ENCODE data around the gene PHLDB1.

PHLDB1 gene

DNA sequence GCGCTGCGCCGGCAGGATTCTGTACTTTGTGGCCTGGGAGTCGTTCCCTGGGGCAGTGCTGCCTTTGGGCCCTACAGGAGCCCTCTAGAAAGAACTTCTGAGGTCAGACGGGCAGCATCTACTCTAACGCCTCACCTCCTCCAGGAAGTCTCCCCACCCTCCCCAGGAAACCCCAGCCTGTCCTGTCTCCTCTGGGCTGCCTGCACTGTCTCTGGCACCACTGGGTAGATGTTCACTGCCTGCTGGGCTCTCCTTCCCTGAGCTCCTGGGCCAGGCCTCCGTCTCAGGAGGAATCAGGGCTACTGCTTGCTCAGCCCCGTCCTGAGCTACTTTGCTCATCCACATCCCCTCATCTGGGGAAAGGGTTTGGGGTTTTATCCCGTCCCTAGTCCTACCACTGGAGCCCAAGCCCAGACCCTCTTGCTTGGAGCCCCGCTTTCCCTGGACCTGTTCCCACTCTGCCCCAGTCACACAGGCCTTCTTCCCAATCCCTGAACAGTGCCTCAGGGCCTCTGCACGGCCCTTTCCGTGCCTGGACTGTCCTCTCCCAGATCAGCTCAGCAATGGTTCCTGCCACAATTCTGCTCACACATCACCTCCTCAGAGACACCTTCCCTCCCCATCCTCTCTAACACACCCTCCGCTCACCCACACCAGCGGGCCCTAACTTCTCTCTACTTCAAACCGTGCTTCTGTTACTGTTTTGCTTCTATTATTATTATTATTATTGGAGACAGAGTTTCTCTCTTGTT is 83.3 kb downstream of the PHLDB1 start:
- H3K27ac ChIP-seq: peak overlapping the region; percentile 71 to 90
- no peak for DNase-seq (ENCODE audit: low spot score)
- peak overlapping the region; percentile 70 for H3K4me3 ChIP-seq
- no peak for TF ChIP-seq CTCF (IDR thresholded peaks at IDR 0.05)

DNA sequence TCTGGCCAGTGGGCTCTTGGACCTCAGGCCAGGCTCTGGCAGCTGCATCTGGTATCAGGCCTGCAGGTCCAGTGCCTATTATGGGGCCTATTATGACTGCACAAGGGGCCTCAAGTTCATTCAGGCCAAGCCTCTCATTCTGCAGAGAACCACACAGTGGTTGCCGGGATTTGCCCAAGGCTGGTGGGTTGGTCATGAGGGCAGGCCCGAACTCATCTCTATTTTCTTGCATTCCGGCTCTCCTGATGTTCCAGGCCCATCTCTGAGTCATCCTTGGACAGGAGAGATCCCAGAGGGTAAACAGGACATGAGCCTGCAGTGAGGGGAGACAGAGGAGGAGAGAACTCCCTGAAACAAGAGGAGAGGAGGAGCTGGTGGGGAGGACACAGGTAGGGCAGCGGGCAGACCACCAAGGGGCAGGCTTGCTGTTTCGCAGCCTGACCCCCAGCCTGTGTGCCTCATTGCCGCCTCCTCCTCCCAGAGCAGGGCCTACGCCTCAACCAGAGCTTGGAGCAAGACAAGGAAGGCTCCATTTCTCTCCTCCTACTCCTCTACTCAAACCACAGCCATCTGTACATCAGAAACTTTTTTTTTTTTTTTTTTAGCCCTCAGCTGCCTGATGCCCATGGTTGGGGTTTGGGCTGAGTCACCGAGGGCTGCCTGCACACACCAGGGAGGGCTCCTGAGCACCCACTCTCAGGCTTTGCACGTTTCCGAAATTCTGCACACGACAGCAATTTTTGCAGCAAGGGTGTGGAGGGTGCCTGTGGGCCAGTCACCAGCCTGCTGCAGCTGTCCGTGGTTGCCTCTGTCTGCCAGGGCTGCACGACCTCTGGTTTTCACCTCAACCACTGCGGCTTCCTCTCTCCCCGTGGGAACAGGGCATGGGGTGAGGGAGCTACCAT is 84.8 kb downstream of the PHLDB1 start:
- TF ChIP-seq CTCF (IDR thresholded peaks at IDR 0.05): no peak
- no peak for DNase-seq (ENCODE audit: low spot score)
- no peak overlapping the region for H3K27ac ChIP-seq
- H3K4me3 ChIP-seq: no peak overlapping the region

DNA sequence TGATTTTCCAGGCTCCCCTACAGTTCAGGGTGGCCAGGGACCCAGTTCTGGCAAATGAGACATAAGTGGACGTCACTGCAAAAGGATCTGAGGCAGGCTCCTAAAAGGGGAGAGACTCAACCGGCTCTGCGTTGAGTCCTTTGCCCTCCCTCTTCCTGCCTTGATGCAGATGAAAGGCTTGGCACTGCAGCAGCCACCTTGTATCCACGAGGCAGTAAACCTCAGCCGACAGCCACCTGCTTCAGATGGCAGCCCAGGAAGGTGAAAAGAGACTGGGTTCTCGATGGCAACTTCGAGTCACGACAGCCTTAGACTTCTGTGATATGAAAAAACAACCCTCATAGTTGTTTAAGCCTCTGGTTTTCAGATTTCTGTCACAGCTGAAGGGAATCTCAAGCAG is 86.8 kb downstream of the PHLDB1 start:
- DNase-seq (ENCODE audit: low spot score): no peak
- Histone ChIP-seq H3K4me3 (no peak overlapping the region), H3K27ac (no peak overlapping the region)
- TF ChIP-seq CTCF (IDR thresholded peaks at IDR 0.05): no peak

DNA sequence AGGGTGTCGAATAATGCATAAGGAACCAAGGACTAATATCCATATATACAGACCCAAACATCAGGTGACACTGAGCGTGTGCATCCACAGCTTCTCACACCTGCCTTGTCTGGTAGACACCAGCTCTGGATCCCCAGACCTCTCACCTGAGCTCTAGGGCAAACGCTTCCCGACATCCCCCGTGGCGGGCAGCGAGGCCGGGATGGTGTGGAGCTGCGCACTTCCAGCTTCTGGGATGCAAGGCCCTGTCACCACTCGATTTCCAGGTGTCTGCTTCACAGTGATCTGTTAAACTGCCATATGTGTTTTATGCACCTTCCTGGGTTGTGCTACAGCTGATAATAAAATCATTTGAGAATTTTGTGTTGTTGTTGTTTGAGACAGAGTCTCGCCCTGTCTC is 87.4 kb downstream of the PHLDB1 start:
- Histone ChIP-seq H3K27ac (no peak overlapping the region), H3K4me3 (no peak overlapping the region)
- no peak for DNase-seq (ENCODE audit: low spot score)
- no peak for TF ChIP-seq CTCF (IDR thresholded peaks at IDR 0.05)

DNA sequence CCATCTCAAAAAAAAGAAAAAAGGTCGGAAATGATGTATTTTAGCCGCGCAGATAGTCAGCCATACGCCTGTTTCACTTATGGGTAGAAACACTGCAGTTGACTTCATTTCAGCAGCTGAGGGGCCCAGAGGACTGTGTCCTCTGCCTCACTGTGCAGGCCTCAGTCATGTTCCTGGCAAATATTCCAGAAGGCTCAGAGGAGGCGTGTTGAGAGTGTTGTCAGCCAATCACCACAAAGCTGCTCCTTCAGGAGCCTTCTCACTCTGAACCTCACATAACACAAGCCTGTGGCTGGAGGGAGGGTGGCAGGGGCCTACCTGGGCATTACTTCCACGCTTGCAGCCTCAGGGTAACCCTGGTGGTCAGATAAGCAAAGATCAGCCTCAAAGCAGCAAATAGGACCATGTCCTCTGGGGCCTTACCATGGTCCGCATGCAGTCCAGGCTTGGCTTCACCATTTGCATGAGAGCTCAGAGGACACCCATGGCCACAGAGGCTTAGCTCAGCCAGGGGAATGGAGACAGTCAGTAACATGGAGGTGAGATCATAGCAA is 89.3 kb downstream of the PHLDB1 start:
- H3K4me3 ChIP-seq: no peak overlapping the region
- DNase-seq (ENCODE audit: low spot score): no peak
- no peak overlapping the region for H3K27ac ChIP-seq
- no peak for TF ChIP-seq CTCF (IDR thresholded peaks at IDR 0.05)

- no peak for TF ChIP-seq CTCF (IDR thresholded peaks at IDR 0.05)
- no peak for DNase-seq (ENCODE audit: low spot score)
- Histone ChIP-seq H3K27ac (no peak overlapping the region), H3K4me3 (no peak overlapping the region)
Measured at GRCh38 chr11:118697346-118697745, 89.9 kb downstream of the PHLDB1 start.
